Body of pancreas (tissue), 4 donors: Measurements from ENCODE around the gene SCYGR2. TPM values are rescaled to one million over a fixed set of nuclear protein-coding genes. Genes with fewer than 3 reads are reported as not detected.

Experiments used
- ATAC-seq: fragments of 150-250 bp; one replicate; pipeline ENCODE4 v1.9.1; 2016
- DNase-seq, 4 donors: peaks; one replicate each; pipeline ENCODE4 v3.0.0-alpha.2; 2019
- H3K27ac ChIP-seq, 4 donors: fragments of 200-600 bp; sonication (generic); 1 replicate in 3 of 4; 2 replicates in 1 of 4; pipeline versions ENCODE4 v1.5.1 to v1.6.1; 2016 to 2019; ENCODE audit warnings: mild to moderate bottlenecking in 1 of 4, mixed read lengths in 1 of 4, moderate library complexity in 1 of 4
- H3K27me3 ChIP-seq, 2 donors: fragments of 200-600 bp; sonication (generic); one replicate each; pipeline ENCODE4 v1.6.0; 2016; ENCODE audit warnings: mild to moderate bottlenecking in 1 of 2
- H3K36me3 ChIP-seq, 2 donors: fragments of 200-600 bp; sonication (generic); replicated peaks in 1 of 2; 2 replicates each; pipeline ENCODE4 v1.5.1; 2016; ENCODE audit warnings: low read depth in 2 of 2; ENCODE audit not compliant: insufficient read depth in 1 of 2
- H3K4me1 ChIP-seq: fragments of 200-600 bp; sonication (generic); one replicate; pipeline ENCODE4 v1.6.0; 2016
- H3K4me3 ChIP-seq, 2 donors: fragments of 200-600 bp; sonication (generic); 1 replicate in 1 of 2; 2 replicates in 1 of 2; pipeline ENCODE4 v1.5.1; 2016 to 2019
- H3K9me3 ChIP-seq, 3 donors: fragments of 200-600 bp; sonication (generic); 1 replicate in 2 of 3; 2 replicates in 1 of 3; pipeline ENCODE4 v1.5.1; 2016
- POLR2A ChIP-seq, 3 donors: fragments of 450-650 bp; IDR thresholded peaks; one replicate each; pipeline ENCODE4 v1.6.1; 2016; ENCODE audit warnings: antibody characterized with exemption in 3 of 3, mild to moderate bottlenecking in 2 of 3
- WGBS, 2 donors: methylation state at CpG; one replicate each; pipeline ENCODE4 v1.1.5; 2017; 5-methylcytosine and 5-hydroxymethylcytosine counted together
- intact Hi-C: fragments of 100-400 bp; cut with DNase I; formaldehyde crosslinking; loops from one replicate; pipeline ENCODE4 v1.15.1; 2023
- total RNA-seq, 2 donors: library from RNA; depleted of rRNA; stranded (reverse); fragments of >200 nt; gene quantifications; one replicate each; pipeline ENCODE4 v1.1.0, GENCODE V29; 2016
- TF ChIP-seq, protein P1 (sequence below), 7 experiments: fragments of 450-650 bp in 4 of 7; fragments of 200-600 bp in 3 of 7; sonication (generic) in 3 of 7; IDR thresholded peaks; one replicate each; pipeline ENCODE4 v1.5.1; 2016 to 2019; ENCODE audit warnings: antibody characterized with exemption in 7 of 7

Gene SCYGR2
- total RNA-seq, 2 donors from 2014 or later: not detected

DNA sequence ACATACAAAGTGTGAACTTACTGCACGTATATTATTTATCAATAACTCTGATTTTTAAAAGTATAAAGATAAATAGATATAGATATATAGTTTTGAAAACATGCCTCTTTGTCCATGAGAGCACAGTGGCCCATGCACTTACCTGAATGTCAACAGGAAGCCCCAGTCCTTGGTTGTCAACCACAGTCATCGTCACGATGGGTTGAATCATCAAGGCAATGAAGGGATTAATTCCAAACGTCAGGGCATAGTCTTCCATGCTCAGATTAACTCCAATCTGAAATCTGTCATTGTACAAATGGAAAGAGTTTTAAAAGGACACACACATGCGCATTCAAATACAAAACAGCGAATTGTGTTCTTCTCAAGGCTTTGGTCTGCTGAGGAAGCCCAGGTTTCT is 34.1 kb downstream of the SCYGR2 start:
- no peak for DNase-seq
- H3K4me3 ChIP-seq: no peak overlapping the region
- no peak overlapping the region for H3K27ac ChIP-seq
- intact Hi-C loops: no loop called here
- no peaks in the 10 kb centered on the region for H3K27me3 ChIP-seq
- ATAC-seq: no peak
- 71 to 72% methylated on average over 6 of the region's 6 CpGs for WGBS, 2 donors
- no peak for TF ChIP-seq POLR2A (IDR thresholded peaks at IDR 0.05)
- TF ChIP-seq, protein P1, sequence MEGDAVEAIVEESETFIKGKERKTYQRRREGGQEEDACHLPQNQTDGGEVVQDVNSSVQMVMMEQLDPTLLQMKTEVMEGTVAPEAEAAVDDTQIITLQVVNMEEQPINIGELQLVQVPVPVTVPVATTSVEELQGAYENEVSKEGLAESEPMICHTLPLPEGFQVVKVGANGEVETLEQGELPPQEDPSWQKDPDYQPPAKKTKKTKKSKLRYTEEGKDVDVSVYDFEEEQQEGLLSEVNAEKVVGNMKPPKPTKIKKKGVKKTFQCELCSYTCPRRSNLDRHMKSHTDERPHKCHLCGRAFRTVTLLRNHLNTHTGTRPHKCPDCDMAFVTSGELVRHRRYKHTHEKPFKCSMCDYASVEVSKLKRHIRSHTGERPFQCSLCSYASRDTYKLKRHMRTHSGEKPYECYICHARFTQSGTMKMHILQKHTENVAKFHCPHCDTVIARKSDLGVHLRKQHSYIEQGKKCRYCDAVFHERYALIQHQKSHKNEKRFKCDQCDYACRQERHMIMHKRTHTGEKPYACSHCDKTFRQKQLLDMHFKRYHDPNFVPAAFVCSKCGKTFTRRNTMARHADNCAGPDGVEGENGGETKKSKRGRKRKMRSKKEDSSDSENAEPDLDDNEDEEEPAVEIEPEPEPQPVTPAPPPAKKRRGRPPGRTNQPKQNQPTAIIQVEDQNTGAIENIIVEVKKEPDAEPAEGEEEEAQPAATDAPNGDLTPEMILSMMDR (IDR thresholded peaks at IDR 0.05): no peak
- no peaks in the 10 kb centered on the region for H3K36me3 ChIP-seq
- no peaks in the 10 kb centered on the region for H3K9me3 ChIP-seq
- no peaks in the 10 kb centered on the region for H3K4me1 ChIP-seq

DNA sequence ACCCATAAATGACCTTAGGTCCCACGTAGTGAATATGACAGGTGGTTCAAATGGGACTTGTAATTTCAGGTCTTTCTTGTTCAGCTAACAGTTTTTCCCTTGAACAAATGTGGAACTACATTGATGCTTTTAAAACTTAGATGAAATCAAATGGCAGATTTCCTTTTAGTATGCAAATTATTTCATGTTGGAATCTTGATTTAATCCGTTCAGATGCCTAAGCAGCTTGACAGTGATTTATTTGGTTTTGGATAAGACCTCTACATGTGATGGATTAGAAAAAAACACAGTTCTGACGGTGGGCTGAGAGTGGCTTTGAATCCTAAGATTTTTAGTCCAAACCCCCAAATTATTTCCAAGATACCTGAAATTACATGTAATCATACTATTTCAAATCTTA is 35.5 kb downstream of the SCYGR2 start:
- Histone ChIP-seq H3K4me1 (no peaks in the 10 kb centered on the region), H3K4me3 (no peak overlapping the region), H3K27ac (no peak overlapping the region), H3K36me3 (no peaks in the 10 kb centered on the region), H3K27me3 (no peaks in the 10 kb centered on the region), H3K9me3 (no peaks in the 10 kb centered on the region)
- TF ChIP-seq, protein P1 (IDR thresholded peaks at IDR 0.05): no peak
- no peak for TF ChIP-seq POLR2A (IDR thresholded peaks at IDR 0.05)
- intact Hi-C loops: no loop called here
- DNase-seq (no peak), ATAC-seq (no peak)
- WGBS, 2 donors: 38 to 54% methylated on average over 3 of the region's 3 CpGs

DNA sequence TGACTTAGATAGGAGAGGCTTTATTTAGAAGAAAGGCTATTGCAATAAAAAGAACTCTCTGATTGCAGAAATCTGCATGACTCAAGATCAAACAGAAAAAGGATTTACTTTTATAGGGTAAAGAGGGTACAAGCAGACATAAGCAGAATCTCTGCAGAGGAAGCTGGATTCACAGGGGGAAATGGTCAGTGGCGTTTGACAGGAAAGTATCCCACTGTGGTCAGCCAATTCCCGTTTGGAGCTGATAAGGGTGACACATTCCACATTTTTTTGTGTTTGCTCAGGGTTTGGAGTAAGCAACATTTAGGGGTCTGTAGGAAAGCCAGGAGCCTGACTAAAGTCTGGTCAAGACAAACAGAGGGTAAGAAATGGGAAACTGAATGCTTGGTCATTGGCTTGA is 44.0 kb downstream of the SCYGR2 start:
- Histone ChIP-seq H3K27ac (no peak overlapping the region), H3K9me3 (no peaks in the 10 kb centered on the region), H3K4me3 (no peak overlapping the region), H3K27me3 (no peaks in the 10 kb centered on the region), H3K36me3 (no peaks in the 10 kb centered on the region), H3K4me1 (no peaks in the 10 kb centered on the region)
- WGBS, 2 donors: 32% methylated on average over 2 of the region's 2 CpGs
- intact Hi-C loops: no loop called here
- ATAC-seq: no peak
- TF ChIP-seq POLR2A (IDR thresholded peaks at IDR 0.05): no peak
- TF ChIP-seq, protein P1 (IDR thresholded peaks at IDR 0.05): no peak
- no peak for DNase-seq

DNA sequence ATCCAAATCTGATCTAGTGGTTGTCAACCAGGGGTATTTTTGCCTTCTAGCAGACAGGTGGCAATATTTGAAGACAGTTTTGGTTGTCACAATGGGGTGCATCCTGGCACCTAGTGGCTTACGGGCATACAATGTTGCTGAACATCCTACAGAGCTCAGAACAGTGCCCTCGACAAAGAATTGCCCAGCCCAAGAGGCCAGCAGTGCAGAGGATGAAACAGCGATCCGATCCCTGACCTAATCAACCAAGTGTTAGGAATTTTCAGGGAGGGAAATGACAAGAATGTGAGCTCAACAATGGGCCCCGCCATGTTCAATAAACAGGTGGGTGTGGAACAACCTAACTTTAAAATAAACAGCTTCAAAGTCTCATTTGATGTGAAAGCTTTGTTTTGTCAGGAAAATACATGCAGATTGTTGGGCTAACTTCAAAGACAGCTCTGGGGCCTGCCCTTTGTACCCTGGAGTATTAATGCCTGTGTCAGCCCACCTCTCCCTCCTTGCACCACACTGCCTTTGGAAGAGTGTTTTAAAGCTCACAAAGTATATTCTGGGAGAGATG is 45.4 kb downstream of the SCYGR2 start:
- H3K4me1 ChIP-seq: no peaks in the 10 kb centered on the region
- intact Hi-C loops: no loop called here
- H3K9me3 ChIP-seq: no peaks in the 10 kb centered on the region
- no peak for ATAC-seq
- H3K27me3 ChIP-seq: no peaks in the 10 kb centered on the region
- no peak overlapping the region for H3K27ac ChIP-seq
- no peak for DNase-seq
- TF ChIP-seq POLR2A (IDR thresholded peaks at IDR 0.05): no peak
- TF ChIP-seq, protein P1 (IDR thresholded peaks at IDR 0.05): no peak
- 68 to 80% methylated on average over 3 to 5 of the region's 5 CpGs for WGBS, 2 donors
- H3K36me3 ChIP-seq: no peaks in the 10 kb centered on the region
- no peak overlapping the region for H3K4me3 ChIP-seq

Other genes with a start within 250 kb of the SCYGR2 start
- not detected for gene TM4SF20, start 219.6 kb upstream of the SCYGR2 start, total RNA-seq
- gene SCYGR1, start 210.9 kb upstream of the SCYGR2 start, total RNA-seq: not detected
- gene AGFG1, start 126.7 kb upstream of the SCYGR2 start, total RNA-seq: 10 to 100 TPM; 10.2 to 16.1 TPM
- gene SCYGR3, start 15.9 kb downstream of the SCYGR2 start, total RNA-seq: not detected
- gene SCYGR4, start 18.6 kb downstream of the SCYGR2 start, total RNA-seq: not detected
- gene SCYGR5, start 67.9 kb downstream of the SCYGR2 start, total RNA-seq: not detected
- gene SLC19A3, start 119.1 kb downstream of the SCYGR2 start, total RNA-seq: 10 to 100 TPM; 11.7 to 23.4 TPM
- gene SCYGR6, start 125.9 kb downstream of the SCYGR2 start, total RNA-seq: not detected
- not detected for gene SCYGR7, start 129.4 kb downstream of the SCYGR2 start, total RNA-seq
- not detected for gene SCYGR8, start 147.0 kb downstream of the SCYGR2 start, total RNA-seq
- gene CCL20, start 214.9 kb downstream of the SCYGR2 start, total RNA-seq: 1 to 10 TPM in 1 of 2 donors, not detected in 1; 2.6 TPM